Hepatic stellate cell (primary cell): ENCODE data around the gene RSPH6A.
"Not testable (repeated sequence)": the region's sequence is repeated elsewhere in the genome, so short reads cannot be mapped to it uniquely, and the experiment has no call there.

Experiments
- DNase-seq: peaks from one replicate; pipeline ENCODE4 v3.0.0; 2011; ENCODE audit warnings: low spot score

The RSPH6A gene

GRCh38 chr19:45800070-45800553 lies 15.0 kb downstream of the RSPH6A start:
- peak; percentile 68 for DNase-seq

GRCh38 chr19:45799541-45799940 lies 15.6 kb downstream of the RSPH6A start:
- not testable (repeated sequence) for DNase-seq

GRCh38 chr19:45798995-45799517 lies 16.1 kb downstream of the RSPH6A start:
- peak; percentile 93 for DNase-seq

- no peak for DNase-seq
These were observed 20.5 kb downstream of the RSPH6A start for GRCh38 chr19:45794627-45795026.

GRCh38 chr19:45793876-45794275 lies 21.2 kb downstream of the RSPH6A start:
- DNase-seq = no peak

- DNase-seq = no peak
These were observed 21.9 kb downstream of the RSPH6A start for GRCh38 chr19:45793178-45793564.

- peak; percentile 95 for DNase-seq
These were observed 22.5 kb downstream of the RSPH6A start, which contains the start of gene DMWD for GRCh38 chr19:45792470-45793177. DMWD (minus strand) TSS chr19:45792845; CDS start chr19:45792756, 89 bp downstream.

- no peak for DNase-seq
These were observed 23.2 kb downstream of the RSPH6A start for GRCh38 chr19:45791744-45792469.

GRCh38 chr19:45790942-45791341 lies 24.2 kb downstream of the RSPH6A start:
- no peak for DNase-seq

- DNase-seq = no peak
These were observed 25.9 kb downstream of the RSPH6A start for GRCh38 chr19:45789035-45789786.

GRCh38 chr19:45786533-45786894 lies 28.6 kb downstream of the RSPH6A start:
- no peak for DNase-seq

- DNase-seq = no peak
These were observed 29.2 kb downstream of the RSPH6A start for GRCh38 chr19:45785781-45786532.

- no peak for DNase-seq
These were observed 30.0 kb downstream of the RSPH6A start for GRCh38 chr19:45785097-45785496.

GRCh38 chr19:45784096-45784495 lies 31.0 kb downstream of the RSPH6A start:
- no peak for DNase-seq

- DNase-seq = peak; percentile 94
These were observed 32.0 kb downstream of the RSPH6A start for GRCh38 chr19:45782820-45783785.

GRCh38 chr19:45782162-45782691 lies 32.9 kb downstream of the RSPH6A start, which contains the start of gene DMPK:
DMPK (minus strand) TSS chr19:45782490; CDS start chr19:45782352, 138 bp downstream.
- peak; percentile 75 for DNase-seq

GRCh38 chr19:45781214-45782161 lies 33.6 kb downstream of the RSPH6A start:
- DNase-seq = peak; percentile 63

GRCh38 chr19:45780448-45781213 lies 34.5 kb downstream of the RSPH6A start:
- no peak for DNase-seq
